NCI-H748 (cell line): Measurements from ENCODE around the gene GYPC.

Source experiments
- DNase-seq: peaks from one replicate; lab custom pipeline; 2025; ENCODE audit not compliant: unreplicated experiment; lab: John Stamatoyannopoulos, UW

The GYPC gene

DNA sequence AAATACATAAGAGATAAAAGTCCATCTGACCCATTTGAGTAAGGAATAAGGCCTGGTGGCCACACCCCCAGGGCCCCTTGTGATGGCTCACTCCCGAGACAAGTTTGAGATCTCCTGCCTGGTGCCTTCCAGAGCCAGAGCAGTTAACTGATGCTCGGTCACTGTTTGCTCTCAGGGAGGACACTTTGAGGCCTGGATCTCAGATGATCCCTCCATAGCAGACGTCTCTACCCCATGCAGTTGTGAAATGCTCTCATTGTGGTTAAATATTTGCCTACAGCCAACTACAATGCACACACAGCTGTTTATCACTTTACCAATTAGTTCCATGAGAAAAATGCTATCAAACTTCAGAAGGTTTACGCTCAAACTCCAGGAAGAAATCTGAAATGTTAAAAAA is 12.3 kb downstream of the GYPC start:
- DNase-seq, result no peak

- DNase-seq, result no peak
These were observed 13.8 kb downstream of the GYPC start for GRCh38 chr2:126669772-126670171.

DNA sequence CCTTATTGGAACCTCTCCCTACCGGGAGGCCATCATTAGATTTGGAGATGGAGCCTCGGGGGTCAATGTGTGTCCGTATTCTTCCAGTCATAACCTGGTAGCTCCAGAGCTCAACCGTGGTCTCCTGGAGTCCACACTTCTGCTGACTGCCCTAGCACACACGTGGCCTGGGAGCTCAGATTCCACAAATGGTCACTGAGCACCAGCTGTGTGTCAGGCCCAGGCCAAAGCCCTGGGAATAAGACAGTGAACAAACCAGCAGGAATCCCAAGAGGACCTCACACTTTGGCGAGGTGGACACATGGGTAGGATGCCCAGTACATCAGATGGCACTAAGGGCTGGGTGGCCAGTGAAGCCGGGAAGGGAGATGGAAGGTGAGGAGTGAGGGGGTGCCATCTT is 15.5 kb downstream of the GYPC start:
- no peak for DNase-seq

- DNase-seq, result no peak
These were observed 17.1 kb downstream of the GYPC start for GRCh38 chr2:126672980-126673605.

GRCh38 chr2:126674075-126674744 is 18.3 kb downstream of the GYPC start:
- no peak for DNase-seq

DNA sequence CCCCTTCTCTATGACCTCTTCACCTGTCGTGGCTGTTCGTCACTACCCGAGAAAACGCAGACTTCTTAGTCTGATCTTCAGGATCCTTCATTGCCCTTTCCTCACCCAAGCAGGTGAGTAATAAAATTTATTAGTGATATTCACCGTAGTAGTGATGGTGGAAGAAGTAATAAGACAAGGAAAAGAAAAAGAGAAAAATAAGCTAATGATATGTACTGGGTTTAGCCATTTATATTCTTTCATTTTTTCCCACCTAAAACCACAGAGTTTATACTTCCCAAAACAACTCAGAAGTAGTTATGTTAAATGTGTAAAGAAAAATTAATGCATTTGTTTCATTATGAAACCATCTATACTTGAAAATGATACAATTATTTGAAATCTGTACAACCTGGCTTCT is 19.7 kb downstream of the GYPC start:
- DNase-seq, result no peak

- DNase-seq, result no peak
These were observed 20.5 kb downstream of the GYPC start for GRCh38 chr2:126676221-126677175.

DNA sequence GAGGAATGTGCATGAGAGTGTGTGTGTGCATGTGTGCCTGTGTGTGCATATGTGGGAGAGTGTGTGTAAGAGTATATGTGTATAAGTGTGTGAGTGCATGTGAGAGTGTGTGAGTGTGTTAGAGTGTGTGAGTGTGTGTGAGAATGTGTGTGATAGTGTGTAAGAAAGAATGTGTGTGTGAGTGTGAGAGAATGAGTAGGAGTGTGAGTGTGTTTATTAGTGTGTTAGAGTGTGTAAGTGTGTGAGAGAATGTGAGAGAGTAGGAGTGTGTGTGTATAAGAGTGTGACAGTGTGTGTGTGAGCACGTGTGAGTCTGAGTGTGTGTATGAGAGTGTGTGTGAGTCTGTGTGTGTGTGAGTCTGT is 21.2 kb downstream of the GYPC start:
- DNase-seq, result no peak

- DNase-seq, result no peak
These were observed 22.5 kb downstream of the GYPC start for GRCh38 chr2:126678269-126679065.

DNA sequence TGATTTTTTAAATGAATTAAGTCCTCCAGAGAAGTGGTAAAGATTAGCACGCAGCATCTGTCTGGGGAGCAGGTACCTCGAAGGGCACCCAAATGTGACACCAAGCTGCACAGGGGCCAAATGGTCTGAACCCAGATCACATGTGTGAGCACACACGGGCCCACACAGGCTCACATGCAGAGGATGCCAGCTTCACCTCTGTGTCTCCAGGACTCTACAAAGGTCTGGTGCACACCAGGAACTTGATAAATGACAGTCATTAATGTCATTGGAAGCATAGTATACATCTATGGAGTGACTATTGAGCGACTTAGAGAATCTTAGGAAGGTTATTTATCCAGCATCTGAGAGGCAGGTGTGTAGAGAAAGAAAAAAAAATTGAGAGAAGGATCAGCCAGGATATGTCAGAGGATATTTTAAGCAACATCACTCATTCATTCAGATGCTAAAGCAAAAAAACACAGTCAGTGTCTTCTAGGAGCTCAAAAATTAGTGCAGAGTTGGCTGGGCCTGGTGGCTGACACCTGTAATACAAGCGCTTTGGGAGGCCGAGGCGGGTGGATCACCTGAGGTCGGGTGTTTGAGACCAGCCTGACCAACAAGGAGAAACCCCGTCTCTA is 23.2 kb downstream of the GYPC start:
- no peak for DNase-seq

DNA sequence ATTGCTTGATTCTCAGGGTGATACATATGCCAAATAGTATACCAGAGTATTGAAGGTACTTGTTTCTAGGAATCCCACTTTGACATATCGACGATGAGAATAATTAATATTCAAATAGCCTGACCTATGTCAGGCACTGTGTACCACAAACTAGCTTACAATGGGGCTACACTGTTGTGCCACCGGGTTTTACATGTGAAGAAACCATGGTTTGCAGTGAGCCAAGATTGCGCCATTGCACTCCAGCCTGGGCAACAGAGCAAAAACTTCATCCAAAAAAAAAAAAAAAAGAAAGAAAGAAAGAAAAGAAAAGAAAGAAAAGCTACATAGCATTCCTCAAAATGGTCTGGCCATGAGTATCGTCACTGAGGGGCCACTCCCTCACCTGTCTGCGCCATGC is 25.5 kb downstream of the GYPC start:
- no peak for DNase-seq

GRCh38 chr2:126685629-126686028 is 29.7 kb downstream of the GYPC start:
- no peak for DNase-seq

- no peak for DNase-seq
These were observed 30.3 kb downstream of the GYPC start for GRCh38 chr2:126686286-126686685.

DNA sequence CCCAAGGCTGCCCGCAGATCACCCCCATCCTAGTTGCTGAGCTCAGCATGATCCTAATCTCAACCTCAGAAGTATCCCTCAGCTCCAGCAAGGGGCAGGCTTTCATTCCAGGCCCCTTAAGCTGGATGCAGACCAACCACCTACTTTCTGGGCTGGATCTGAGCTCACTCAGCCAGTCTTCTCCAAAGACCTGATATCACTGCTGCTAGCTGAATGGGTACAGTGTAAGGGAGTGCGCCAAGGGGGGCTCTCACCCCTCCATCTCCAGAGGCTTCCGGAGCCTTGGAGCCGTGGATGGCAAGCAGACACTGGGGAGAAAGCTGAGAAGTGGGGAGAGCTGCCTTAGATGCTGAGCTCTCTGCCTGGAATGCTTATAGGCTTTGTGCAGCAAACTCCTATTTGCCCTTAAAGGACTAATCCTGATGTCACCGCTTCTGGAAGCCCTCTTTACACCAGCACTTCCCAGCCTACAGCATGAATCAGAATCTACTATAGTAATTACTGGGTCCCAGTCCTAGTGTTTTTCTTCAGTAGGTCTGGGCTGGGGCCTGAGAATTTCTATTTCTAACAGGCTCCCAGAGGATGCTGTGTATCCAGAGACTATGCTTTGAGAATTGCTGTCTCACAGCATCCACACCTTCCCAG is 31.0 kb downstream of the GYPC start:
- no peak for DNase-seq

- no peak for DNase-seq
These were observed 31.5 kb downstream of the GYPC start for GRCh38 chr2:126687503-126687902.

DNA sequence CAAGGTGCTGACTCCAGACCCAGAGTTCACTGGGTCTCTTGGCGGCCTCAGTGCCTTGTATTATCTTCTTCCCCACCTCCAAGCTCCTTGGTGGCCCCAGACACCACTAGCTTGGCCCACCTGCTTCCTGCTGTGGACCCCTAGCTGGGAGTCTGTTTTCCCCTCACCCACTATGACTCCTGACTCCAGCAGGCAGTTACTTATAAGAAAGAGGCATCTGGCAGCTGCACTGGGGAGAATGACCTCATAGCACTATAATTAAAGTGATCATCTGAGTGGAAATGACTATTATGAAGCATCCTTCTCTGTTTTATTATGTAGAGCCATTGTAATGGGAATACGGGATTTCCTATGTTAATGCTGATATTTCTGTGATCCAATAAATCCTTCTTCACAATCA is 32.6 kb downstream of the GYPC start:
- DNase-seq, result peak; percentile 49

DNA sequence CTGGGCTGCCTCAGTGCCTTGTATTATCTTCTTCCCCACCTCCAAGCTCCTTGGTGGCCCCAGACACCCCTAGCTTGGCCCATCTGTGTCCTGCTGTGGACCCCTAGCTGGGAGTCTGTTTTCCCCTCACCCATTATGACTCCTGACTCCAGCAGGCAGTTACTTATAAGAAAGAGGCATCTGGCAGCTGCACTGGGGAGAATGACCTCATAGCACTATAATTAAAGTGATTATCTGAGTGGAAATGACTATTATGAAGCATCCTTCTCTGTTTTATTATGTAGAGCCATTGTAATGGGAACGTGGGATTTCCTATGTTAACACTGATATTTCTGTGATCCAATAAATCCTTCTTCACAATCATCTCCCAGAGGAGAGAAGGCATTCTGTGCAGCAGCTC is 36.3 kb downstream of the GYPC start:
- DNase-seq, result peak; percentile 77

GRCh38 chr2:126692934-126693592 is 37.1 kb downstream of the GYPC start:
- peak; percentile 21 for DNase-seq

GRCh38 chr2:126696644-126697520 is 40.9 kb downstream of the GYPC start:
- DNase-seq, result no peak
